GM15510 (cell line): ENCODE results near the gene CACUL1.

ENCODE experiments used
- POLR2A ChIP-seq: IDR thresholded peaks from 3 replicates; pipeline ENCODE4 v1.6.1; 2011; ENCODE audit warnings: borderline replicate concordance; ENCODE audit not compliant: insufficient read length; ENCODE audit errors: extremely low read depth

CACUL1 gene

GRCh38 chr10:118775478-118775877 is 20.7 kb upstream of the CACUL1 start:
- TF ChIP-seq POLR2A: no peak

DNA sequence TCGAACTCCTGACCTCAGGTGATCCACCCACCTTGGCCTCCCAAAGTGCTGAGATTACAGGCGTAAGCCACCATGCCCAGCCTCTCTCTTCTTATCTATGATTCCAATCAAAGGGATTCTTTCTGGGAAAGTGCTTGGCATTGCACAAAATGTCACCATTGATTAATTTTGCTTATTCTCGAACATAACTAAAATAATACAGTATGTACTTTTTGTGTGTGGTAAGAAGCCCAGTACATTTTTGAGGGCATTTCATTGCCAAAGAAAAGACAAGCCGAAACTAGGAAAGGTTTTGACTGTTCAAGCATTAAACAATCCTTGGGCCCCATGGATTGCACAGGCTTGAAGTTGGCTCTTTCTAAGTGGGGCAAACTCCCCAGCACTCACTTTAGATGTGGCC is 18.3 kb upstream of the CACUL1 start:
- TF ChIP-seq POLR2A: no peak

DNA sequence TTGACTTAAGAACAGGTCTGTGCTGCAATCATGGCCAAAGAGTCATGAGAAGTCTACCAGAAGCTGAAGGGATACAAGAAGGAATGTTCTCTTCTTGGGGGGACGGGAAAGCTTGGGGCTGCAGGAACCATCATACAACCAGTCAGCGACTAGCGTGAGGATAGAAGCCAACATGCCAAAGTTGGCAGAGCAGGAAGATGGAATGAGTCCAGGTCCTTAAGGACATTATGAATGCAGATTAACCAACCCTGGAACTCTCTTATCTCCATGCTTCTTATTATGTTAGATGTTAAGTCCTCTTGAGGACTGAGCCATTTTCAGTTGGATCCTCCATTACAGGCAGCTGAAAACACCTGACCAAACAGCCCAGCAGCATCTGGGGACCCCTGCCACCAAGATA is 17.2 kb upstream of the CACUL1 start:
- TF ChIP-seq POLR2A: no peak

GRCh38 chr10:118769898-118770600 is 15.3 kb upstream of the CACUL1 start:
- TF ChIP-seq POLR2A: no peak

GRCh38 chr10:118768041-118768919 is 13.5 kb upstream of the CACUL1 start:
- TF ChIP-seq POLR2A: no peak

DNA sequence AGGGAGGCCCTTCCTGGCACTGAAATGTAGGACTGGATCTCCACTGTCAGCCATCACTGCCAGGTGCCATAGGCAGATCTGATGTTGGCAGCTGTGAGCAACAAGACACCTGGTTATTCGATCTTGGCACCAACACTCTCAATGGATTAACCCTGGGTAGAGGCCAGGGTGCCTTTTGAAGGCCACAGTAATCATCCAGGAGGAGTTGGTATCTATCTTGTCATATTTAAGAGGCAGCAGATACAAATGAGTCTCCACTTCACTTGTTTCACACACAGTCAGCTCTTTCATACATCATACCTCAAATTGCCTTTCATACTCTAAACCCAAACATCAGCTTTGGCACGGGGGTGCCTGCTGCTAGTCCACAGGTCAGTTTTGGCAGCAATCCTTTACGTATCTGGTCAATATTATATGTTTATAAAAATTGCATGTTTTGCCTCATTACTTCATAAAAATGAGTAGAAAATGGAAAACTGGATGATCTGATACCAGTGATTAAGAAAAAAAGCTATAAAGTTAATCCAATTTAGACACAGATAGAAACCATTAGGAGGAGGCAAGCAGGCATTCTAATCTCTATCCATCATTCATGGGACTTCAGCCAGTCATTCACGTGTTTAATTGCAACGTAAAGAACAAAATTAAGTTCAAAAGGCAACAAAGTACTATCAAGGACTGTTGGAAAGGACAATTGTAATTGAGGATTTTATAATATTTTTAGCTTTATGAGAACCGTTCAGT is 12.7 kb upstream of the CACUL1 start:
- TF ChIP-seq POLR2A: no peak

GRCh38 chr10:118764195-118764594 is 9.4 kb upstream of the CACUL1 start:
- no peak for TF ChIP-seq POLR2A

DNA sequence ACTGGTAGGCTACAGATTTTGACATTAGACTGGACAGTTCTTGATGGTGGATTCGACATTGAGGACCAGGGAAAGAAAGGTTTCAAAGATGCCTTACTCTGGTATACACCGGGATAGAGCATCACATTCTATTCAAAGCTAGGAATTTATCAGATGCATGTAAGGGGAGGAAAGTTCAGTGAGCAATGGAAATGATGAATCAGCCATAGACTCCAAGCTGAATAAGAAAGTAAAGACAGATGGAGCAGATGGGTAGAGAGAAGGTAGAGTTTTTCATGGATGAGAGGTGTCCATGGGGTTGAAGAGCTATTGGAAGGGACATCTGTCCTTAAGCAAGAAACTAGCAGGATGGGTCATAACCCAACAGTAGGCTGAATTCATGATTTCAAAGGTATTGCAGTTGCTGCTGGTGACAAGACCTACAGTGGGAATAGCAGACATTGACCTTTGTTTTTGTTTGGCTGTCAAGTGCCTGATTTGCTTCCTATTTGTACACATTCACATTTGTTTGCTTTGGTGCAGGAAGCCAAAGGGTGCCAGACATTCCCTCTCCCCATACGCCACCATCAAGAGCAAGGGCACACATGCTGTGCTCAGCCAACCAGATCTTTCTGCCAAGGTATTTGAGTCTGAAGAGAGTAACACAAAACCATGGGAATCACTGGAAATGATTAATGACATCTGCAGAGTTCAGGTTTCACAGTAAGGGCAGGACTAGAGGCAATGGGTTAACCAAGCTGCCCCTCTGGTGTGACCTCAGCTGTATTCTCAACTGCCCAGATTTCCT is 8.6 kb upstream of the CACUL1 start:
- no peak for TF ChIP-seq POLR2A

DNA sequence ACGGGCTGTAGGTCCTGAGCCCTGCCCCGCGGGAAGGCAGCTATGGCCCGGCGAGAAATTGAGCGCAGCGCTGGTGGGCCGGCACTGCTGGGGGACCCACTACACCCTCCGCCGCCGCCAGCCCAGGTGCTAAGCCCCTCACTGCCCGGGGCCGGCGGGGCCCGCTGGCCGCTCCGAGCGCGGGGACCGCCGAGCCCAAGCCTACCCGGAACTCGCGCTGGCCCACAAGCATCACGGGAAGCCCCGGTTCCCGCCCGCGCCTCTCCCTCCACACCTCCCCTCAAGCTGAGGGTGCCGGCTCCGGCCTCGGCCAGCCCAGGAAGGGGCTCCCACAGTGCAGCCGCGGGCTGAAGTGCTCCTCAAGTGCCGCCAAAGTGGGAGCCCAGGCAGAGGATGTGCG is 5.5 kb upstream of the CACUL1 start:
- no peak for TF ChIP-seq POLR2A

GRCh38 chr10:118758449-118758848 is 3.7 kb upstream of the CACUL1 start:
- TF ChIP-seq POLR2A: no peak

GRCh38 chr10:118754229-118754555 is 578 bp downstream of the CACUL1 start:
- TF ChIP-seq POLR2A: no peak

GRCh38 chr10:118753331-118754228 is 1.2 kb downstream of the CACUL1 start:
- TF ChIP-seq POLR2A: no peak

DNA sequence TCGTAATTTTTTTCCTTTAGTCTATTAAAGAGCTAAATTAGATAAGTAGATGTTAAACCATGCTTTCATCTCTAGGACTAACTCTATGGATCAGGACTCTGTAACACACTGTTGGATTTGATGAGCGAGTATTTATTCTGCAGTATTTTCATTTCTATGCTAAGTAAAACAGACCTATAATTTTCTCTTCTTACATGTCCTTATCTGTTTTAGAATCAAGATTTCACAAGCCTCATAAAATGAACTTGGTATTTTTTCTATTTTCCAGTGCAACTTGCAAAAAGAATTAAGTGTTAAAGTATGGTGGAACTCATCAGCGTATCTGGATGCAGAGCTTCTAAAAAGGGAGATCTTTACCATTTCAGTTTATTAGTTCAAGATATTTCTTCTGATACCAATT is 2.4 kb downstream of the CACUL1 start:
- TF ChIP-seq POLR2A: no peak

DNA sequence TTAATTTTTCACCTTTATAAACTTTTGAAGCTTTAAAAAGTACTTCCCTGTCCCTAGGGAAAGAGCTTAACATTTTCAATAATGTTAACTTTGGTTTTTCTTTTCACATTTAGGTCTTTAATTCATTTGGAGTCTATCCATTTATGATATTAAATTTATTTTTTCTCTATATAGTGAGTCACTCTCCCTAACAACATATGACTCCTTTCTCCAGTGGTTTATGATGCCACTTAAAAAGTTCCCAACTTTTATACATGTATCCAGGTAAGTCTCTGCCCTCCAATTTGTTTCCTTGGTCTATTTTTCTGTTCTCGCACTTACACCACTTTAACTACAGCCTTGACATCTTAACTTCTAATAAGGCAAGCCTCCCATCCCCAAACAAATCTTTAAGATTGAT is 3.5 kb downstream of the CACUL1 start:
- TF ChIP-seq POLR2A: no peak
